Naive thymus-derived CD4-positive, alpha-beta T cell (primary cell): Measurements from ENCODE around the gene CD74. TPM values are rescaled to one million over a fixed set of nuclear protein-coding genes. Genes with fewer than 3 reads are reported as not detected.

Experiments
- ATAC-seq: fragments of 150-1000 bp; cut with Tn5 transposase; 2 replicates; pipeline ENCODE4 v1.10.0; 2021; ENCODE audit warnings: mild to moderate bottlenecking, moderate library complexity
- CTCF ChIA-PET: fragments of 350-600 bp; sonication (Branson Sonifier 250); formaldehyde crosslinking; loops from one replicate; lab custom pipeline; 2021; ENCODE audit warnings: antibody characterized with exemption; lab: Charles Lee
- POLR2A ChIA-PET: fragments of 350-600 bp; sonication (Branson Sonifier 250); formaldehyde crosslinking; loops from one replicate; lab custom pipeline; 2021; ENCODE audit warnings: antibody characterized with exemption, inconsistent platforms; lab: Charles Lee
- DNase-seq, 9 donors: peaks; one replicate each; pipeline versions ENCODE4 v3.0.0 to v3.0.0-alpha.2; 2020 to 2022; ENCODE audit warnings: mixed read lengths in 1 of 9
- H3K27ac ChIP-seq: one replicate; pipeline ENCODE4 v1.7.0; 2013; ENCODE audit warnings: mild to moderate bottlenecking, low read depth, low read length, moderate library complexity
- H3K27me3 ChIP-seq, 2 donors: one replicate each; pipeline ENCODE4 v1.7.0; 2013; ENCODE audit warnings: low read length in 2 of 2, mild to moderate bottlenecking in 2 of 2, moderate library complexity in 2 of 2; ENCODE audit not compliant: control insufficient read depth in 2 of 2, insufficient read depth in 2 of 2
- H3K36me3 ChIP-seq, 3 experiments: 1 replicate in 2 of 3; 2 replicates in 1 of 3; pipeline ENCODE4 v1.7.0; 2013; ENCODE audit warnings: low read length in 3 of 3, mild to moderate bottlenecking in 3 of 3, moderate library complexity in 1 of 3; ENCODE audit not compliant: insufficient read depth in 3 of 3, control insufficient read depth in 2 of 3
- H3K4me1 ChIP-seq, 2 donors: one replicate each; pipeline ENCODE4 v1.7.0; 2013; ENCODE audit warnings: low read length in 2 of 2, mild to moderate bottlenecking in 2 of 2, moderate library complexity in 1 of 2; ENCODE audit not compliant: control insufficient read depth in 2 of 2, insufficient read depth in 2 of 2
- H3K4me3 ChIP-seq: 2 replicates; pipeline ENCODE4 v1.7.0; 2013; ENCODE audit warnings: mild to moderate bottlenecking, low read length
- H3K9me3 ChIP-seq, 3 experiments: 1 replicate in 2 of 3; 2 replicates in 1 of 3; pipeline ENCODE4 v1.7.0; 2013; ENCODE audit warnings: low read length in 3 of 3; ENCODE audit not compliant: control insufficient read depth in 2 of 3
- H3K27ac Mint-ChIP-seq, 9 donors: one replicate each; pipeline ENCODE4 v1.8.0; 2020 to 2022; ENCODE audit warnings: mixed read lengths in 9 of 9, mild to moderate bottlenecking in 8 of 9, moderate library complexity in 5 of 9, inconsistent platforms in 2 of 9
- H3K27me3 Mint-ChIP-seq, 5 donors: one replicate each; pipeline ENCODE4 v1.8.0; 2021 to 2022; ENCODE audit warnings: mixed read lengths in 5 of 5, mild to moderate bottlenecking in 1 of 5
- H3K36me3 Mint-ChIP-seq, 5 donors: one replicate each; pipeline ENCODE4 v1.8.0; 2020 to 2022; ENCODE audit warnings: mixed read lengths in 5 of 5, mild to moderate bottlenecking in 3 of 5, inconsistent platforms in 1 of 5
- H3K4me1 Mint-ChIP-seq, 7 donors: one replicate each; pipeline ENCODE4 v1.8.0; 2020 to 2022; ENCODE audit warnings: mixed read lengths in 7 of 7, mild to moderate bottlenecking in 3 of 7, inconsistent platforms in 1 of 7
- H3K4me3 Mint-ChIP-seq, 10 donors: one replicate each; pipeline ENCODE4 v1.8.0; 2020 to 2022; ENCODE audit warnings: mild to moderate bottlenecking in 10 of 10, mixed read lengths in 10 of 10, moderate library complexity in 6 of 10, inconsistent platforms in 2 of 10
- H3K9me3 Mint-ChIP-seq, 11 donors: one replicate each; pipeline ENCODE4 v1.8.0; 2020 to 2022; ENCODE audit warnings: mixed read lengths in 11 of 11, mild to moderate bottlenecking in 4 of 11, inconsistent platforms in 1 of 11, moderate library complexity in 1 of 11
- intact Hi-C, 2 donors: fragments of 100-400 bp; cut with micrococcal nuclease; formaldehyde crosslinking; loops; one replicate each; pipeline ENCODE4 v1.15.1; 2023
- polyA plus RNA-seq, 2 donors: library from polyadenylated mRNA; unstranded; fragments of 300-500 nt; fragmentation: Illumina TruSeq; gene quantifications; one replicate each; pipeline ENCODE4 v1.2.3, GENCODE V29; 2021
- total RNA-seq, 6 experiments: library from RNA in 5 of 6; stranded (reverse) in 5 of 6; gene quantifications; 1 replicate in 5 of 6; 2 replicates in 1 of 6; pipeline ENCODE4 v1.2.3 and lab custom pipeline; 2021 to 2026

CD74 gene
- total and polyA plus RNA-seq, 7 experiments from 2014 or later, result 153 to 1,948 (median 413) TPM

DNA sequence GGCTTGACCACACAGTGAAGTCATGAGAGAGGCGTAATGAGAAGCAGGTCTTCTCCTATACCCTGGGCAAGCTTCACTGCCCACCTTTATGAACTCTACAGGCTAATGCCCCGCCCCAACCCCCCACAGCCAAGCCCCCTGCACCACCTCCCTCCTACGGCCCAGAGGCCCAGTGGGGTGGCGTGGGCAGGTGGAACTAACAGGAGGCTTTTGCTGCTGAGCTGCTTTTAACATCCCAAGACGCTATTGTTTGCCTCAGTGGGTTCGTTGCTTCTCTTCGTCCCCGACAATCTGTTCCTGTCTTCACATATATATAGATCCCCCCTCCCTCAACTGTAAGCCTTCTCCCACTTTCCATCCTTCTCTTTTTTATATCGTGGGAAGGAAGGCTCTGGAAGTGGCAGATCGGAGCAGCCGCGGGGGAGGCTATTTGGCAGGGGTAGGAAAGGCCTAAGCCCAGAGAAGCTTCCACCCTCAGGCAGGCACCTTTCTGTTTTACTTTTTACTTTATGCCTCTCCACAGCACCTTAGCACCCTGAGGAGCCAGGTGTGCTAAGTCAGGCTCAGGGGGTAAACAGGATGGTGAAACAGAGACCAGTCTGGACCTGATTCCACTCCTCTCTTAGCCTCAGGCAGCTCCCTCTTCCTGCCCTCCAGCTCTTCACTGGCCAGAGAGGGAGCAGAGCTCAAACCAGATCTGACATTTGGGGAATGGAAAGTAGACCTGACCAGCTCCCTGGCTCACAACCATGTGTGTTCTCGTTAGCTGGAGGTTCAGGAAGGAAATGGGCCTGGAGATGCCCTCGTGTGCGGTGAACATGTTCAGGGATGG lies 26.5 kb downstream of the CD74 start:
- CTCF ChIA-PET, result interaction anchor here (0.6 kb wide), 1 partner anchor 78 kb away, joined by 3 read pairs; no protein-coding TSS in a partner anchor

DNA sequence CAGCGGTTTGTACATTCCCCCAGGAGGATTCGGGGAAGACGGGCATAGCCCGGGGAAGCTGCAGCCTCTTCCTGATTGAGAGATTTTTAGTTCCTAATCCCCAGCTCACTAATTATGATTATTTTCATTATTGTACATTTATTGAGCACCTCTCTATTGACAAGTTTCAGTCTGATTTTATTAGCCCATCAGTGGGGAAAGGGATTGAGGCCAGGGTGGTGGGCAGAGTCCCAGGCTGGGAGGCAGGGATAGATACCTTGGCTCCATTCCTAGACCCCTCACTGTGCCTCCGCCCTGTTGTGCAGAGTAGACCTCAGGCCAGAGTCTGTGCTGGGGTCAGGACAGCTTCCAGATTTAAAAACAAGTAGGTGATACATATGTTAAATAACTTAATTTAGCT lies 28.0 kb downstream of the CD74 start:
- ChIA-PET POLR2A (no interaction called here), CTCF (interaction anchor here (0.6 kb wide), 1 partner anchor 990 kb away, joined by 3 read pairs; no protein-coding TSS in a partner anchor)
- peaks cover 0 to 3% (median 0%) of the 10 kb centered on the region in 7 donors for H3K4me1 Mint-ChIP-seq
- H3K9me3 ChIP-seq, result no peaks in the 10 kb centered on the region
- no peak overlapping the region for H3K4me3 ChIP-seq
- H3K36me3 Mint-ChIP-seq, result peaks cover 7 to 56% (median 9%) of the 10 kb centered on the region in 5 donors
- DNase-seq (no peak), ATAC-seq (no peak)
- no peaks in the 10 kb centered on the region for H3K4me1 ChIP-seq
- H3K27me3 Mint-ChIP-seq, result no peaks in the 10 kb centered on the region
- H3K36me3 ChIP-seq, result peaks cover 26 to 99% (median 28%) of the 10 kb centered on the region in 3 experiments
- peak overlapping the region in 4 of 9 donors; percentile 2 to 52 (median 17) for H3K27ac Mint-ChIP-seq
- H3K27me3 ChIP-seq, result no peaks in the 10 kb centered on the region
- no peaks in the 10 kb centered on the region for H3K9me3 Mint-ChIP-seq
- H3K27ac ChIP-seq, result no peak overlapping the region
- H3K4me3 Mint-ChIP-seq, result no peak overlapping the region
- intact Hi-C loops, result no loop called here

More for the DNA sequence above, 26.5 kb downstream of the CD74 start:
- H3K4me1 Mint-ChIP-seq, result peaks cover 0 to 3% (median 0%) of the 10 kb centered on the region in 7 donors
- no peaks in the 10 kb centered on the region for H3K4me1 ChIP-seq
- no peak for DNase-seq
- no peaks in the 10 kb centered on the region for H3K27me3 ChIP-seq
- H3K9me3 Mint-ChIP-seq, result no peaks in the 10 kb centered on the region
- no peaks in the 10 kb centered on the region for H3K9me3 ChIP-seq
- no peaks in the 10 kb centered on the region for H3K27me3 Mint-ChIP-seq
- intact Hi-C loops, result no loop called here
- ATAC-seq, result no peak
- H3K36me3 Mint-ChIP-seq, result peaks cover 2 to 54% (median 8%) of the 10 kb centered on the region in 5 donors
- no peak overlapping the region for H3K4me3 Mint-ChIP-seq
- POLR2A ChIA-PET, result no interaction called here
- no peak overlapping the region for H3K4me3 ChIP-seq
- H3K27ac ChIP-seq, result no peak overlapping the region
- peaks cover 19 to 98% (median 21%) of the 10 kb centered on the region in 3 experiments for H3K36me3 ChIP-seq
- peak overlapping the region in 1 of 9 donors; percentile 51 for H3K27ac Mint-ChIP-seq

DNA sequence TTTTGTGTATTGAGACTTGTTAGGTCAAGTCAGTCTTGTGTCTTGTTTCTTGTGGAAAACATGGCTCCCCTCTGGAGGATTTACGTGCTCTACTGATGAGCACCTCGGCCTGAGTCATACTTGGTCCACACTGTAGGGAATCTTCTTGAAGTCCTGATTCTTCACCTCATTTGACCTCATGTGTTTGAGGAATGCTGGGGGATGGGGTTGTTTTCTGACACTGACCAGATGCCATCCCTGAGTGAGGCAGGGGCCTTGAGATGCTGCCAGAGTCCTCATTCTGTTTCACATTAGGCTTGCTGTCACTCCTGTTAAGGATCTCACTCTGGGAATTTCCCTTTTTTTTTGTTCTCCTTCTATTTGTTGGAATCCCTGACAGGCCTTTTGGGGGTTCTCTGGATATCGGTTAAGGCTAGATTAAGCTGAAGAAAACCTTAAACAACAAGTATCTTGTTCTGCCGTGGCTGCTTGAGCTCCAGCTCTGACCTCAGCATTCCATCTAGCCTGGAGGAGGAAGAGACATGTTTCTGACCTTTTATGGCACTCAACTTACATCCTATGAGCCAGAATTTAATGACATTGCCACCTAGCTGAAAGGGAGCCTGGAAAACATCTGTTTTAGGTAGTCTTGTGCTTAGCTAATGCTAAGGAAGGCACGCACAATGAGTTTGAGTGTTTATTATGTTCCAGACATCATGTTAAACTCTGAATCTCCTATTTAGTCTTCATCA lies 34.6 kb downstream of the CD74 start:
- Histone ChIP-seq H3K27me3 (no peaks in the 10 kb centered on the region), H3K4me3 (no peak overlapping the region), H3K4me1 (peaks cover 0 to 35% of the 10 kb centered on the region in 2 donors), H3K27ac (no peak overlapping the region), H3K9me3 (no peaks in the 10 kb centered on the region), H3K36me3 (peaks cover 23 to 100% (median 59%) of the 10 kb centered on the region in 3 experiments)
- no peaks in the 10 kb centered on the region for H3K27me3 Mint-ChIP-seq
- DNase-seq (no peak), ATAC-seq (no peak)
- POLR2A ChIA-PET, result no interaction called here
- H3K4me3 Mint-ChIP-seq, result no peak overlapping the region
- peaks cover 0 to 6% (median 0%) of the 10 kb centered on the region in 7 donors for H3K4me1 Mint-ChIP-seq
- intact Hi-C loops, result no loop called here
- CTCF ChIA-PET, result interaction anchor here (0.7 kb wide), 1 partner anchor 853 kb away, joined by 3 read pairs; no protein-coding TSS in a partner anchor
- H3K9me3 Mint-ChIP-seq, result no peaks in the 10 kb centered on the region
- H3K36me3 Mint-ChIP-seq, result peaks cover 10 to 66% (median 14%) of the 10 kb centered on the region in 5 donors
- peak overlapping the region in 4 of 9 donors; percentile 5 to 44 (median 26) for H3K27ac Mint-ChIP-seq

DNA sequence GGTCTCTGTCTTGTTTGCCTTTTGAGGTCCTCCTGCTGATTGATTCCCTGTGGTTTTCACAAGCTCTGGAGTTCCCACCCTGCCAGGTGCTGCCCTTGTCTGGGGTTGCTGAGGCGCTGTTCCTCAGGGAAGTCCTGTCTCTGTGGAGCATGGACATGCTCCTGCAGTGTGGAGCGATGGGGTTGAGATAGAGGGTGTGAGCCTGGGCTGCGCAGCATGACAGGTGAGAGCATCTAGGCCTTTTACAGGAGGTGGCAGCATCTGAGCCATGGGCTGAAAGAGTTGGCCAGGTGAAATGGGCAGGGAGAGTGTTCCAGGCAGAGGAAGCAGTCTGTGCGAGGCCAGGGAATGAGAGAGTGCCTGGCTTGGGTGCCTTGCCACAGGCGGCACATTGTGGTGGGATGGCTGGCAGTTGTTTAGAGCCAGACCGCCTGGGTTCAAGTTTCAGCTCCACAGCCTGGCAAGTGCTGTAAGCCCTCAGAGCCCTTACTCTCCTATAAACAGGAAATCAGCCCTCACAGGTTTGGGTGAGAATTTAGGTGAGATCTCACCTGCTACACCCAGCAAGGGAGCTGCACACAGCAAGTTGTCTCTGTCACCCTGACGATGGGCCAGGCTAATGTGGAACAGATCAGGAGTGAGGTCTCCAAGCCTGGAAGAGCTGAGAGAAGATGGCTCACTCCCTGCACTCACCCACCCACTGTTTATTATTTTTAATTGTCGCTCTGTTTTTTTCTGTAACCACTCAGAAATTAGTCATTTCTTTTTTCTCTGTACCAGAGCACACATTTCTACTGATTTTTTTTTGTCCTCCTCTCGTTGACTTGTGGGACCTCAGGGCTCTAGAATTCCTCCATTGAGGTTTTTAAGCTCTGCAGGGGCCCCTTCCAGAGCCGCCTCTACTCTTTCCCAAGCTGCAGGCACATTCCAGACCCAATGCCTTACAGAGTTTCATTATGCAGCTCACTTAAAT lies 35.6 kb downstream of the CD74 start:
- ChIA-PET CTCF (interaction anchor here (0.7 kb wide), 1 partner anchor 56 kb away, joined by 4 read pairs; no protein-coding TSS in a partner anchor), POLR2A (no interaction called here)
- Mint-ChIP-seq H3K4me1 (peaks cover 0 to 6% (median 0%) of the 10 kb centered on the region in 7 donors), H3K27me3 (no peaks in the 10 kb centered on the region), H3K9me3 (no peaks in the 10 kb centered on the region), H3K36me3 (peaks cover 10 to 58% (median 14%) of the 10 kb centered on the region in 5 donors), H3K4me3 (peak overlapping the region in 1 of 10 donors; percentile 13), H3K27ac (peak overlapping the region in 5 of 9 donors; percentile 5 to 76 (median 65))
- no peak for DNase-seq
- Histone ChIP-seq H3K36me3 (peaks cover 23 to 100% (median 64%) of the 10 kb centered on the region in 3 experiments), H3K9me3 (no peaks in the 10 kb centered on the region), H3K27me3 (no peaks in the 10 kb centered on the region), H3K4me3 (no peak overlapping the region), H3K4me1 (peaks cover 0 to 35% of the 10 kb centered on the region in 2 donors), H3K27ac (no peak overlapping the region)
- intact Hi-C loops, result no loop called here
- ATAC-seq, result peak; percentile 14

DNA sequence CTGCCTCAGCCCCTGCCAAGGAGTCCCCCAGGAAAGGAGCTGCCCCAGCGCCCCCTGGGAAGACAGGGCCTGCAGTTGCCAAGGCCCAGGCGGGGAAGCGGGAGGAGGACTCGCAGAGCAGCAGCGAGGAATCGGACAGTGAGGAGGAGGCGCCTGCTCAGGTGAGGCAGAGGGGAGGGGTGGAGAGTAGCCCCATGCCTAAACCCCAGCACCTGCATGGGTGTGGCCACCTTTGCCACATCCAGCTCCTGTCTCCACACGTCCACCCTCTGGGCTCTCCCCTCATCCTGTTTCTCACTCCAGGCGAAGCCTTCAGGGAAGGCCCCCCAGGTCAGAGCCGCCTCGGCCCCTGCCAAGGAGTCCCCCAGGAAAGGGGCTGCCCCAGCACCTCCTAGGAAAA lies 38.1 kb downstream of the CD74 start:
- ChIA-PET POLR2A (no interaction called here), CTCF (no interaction called here)
- DNase-seq, result no peak
- Mint-ChIP-seq H3K9me3 (no peaks in the 10 kb centered on the region), H3K4me1 (peaks cover 0 to 6% (median 3%) of the 10 kb centered on the region in 7 donors), H3K27ac (peak overlapping the region in 1 of 9 donors; percentile 55), H3K4me3 (no peak overlapping the region), H3K36me3 (peaks cover 15 to 59% (median 19%) of the 10 kb centered on the region in 5 donors), H3K27me3 (no peaks in the 10 kb centered on the region)
- no peaks in the 10 kb centered on the region for H3K27me3 ChIP-seq
- peaks cover 21 to 100% (median 61%) of the 10 kb centered on the region in 3 experiments for H3K36me3 ChIP-seq
- no peak for ATAC-seq
- H3K4me3 ChIP-seq, result no peak overlapping the region
- H3K4me1 ChIP-seq, result peaks cover 0 to 35% of the 10 kb centered on the region in 2 donors
- no peaks in the 10 kb centered on the region for H3K9me3 ChIP-seq
- H3K27ac ChIP-seq, result no peak overlapping the region
- intact Hi-C loops, result no loop called here
